ENCODE data around the gene PPP3CA. TPM values are rescaled to one million over a fixed set of nuclear protein-coding genes. Genes with fewer than 3 reads are reported as not detected.

The PPP3CA gene
- total RNA-seq, 1 experiment from 2014 or later: 15.5 TPM

DNA sequence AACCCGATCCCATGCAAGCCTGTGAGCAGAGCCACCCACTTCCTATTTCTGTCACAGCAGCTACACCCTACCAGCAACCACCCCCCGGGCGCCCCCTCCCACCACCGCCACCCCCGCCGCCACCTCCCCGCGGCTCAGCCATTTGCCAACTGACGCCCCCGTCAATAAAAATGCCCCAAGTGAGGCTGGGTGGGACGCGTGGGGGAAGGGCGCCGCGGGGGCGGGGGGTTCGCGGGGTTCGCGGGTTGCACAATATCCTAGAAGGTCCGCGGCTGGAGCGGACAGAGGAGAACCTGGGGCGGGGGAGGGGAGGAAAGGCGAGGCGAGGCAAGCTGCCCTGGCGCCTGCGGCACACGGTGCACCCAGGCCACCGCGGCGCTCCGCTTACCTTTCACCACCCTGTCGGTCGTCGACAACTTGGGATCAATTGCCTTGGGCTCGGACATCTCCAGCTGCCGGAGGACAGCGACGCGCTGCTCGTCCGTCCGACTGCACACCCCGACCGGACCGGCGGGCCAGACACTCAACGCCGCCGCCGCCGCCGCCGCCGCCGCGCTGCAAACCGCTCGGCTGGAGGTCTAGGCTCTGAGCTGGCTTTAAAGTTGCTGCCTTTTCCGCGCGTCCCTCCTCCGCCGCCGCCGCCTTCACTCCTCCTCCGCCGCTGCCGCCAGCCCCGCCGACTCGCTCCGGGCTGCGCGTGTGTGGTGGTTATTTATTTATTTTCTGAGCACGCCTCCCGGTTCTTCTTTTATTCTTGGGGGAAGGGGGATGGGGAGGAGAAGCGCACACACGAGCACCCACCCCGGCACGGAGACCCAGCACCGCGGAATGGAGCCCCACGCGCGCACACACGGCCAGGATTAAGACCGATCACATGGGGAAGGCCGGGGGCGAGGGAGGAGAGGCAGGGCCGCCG is 717 bp downstream of the PPP3CA start:
- Histone ChIP-seq H3F3A (ENCODE audit: low read length, unreplicated experiment) (no peaks in the 10 kb centered on the region), H3K4me3 (ENCODE audit: low read length) (peak overlapping the region; percentile 97), H4K20me1 (ENCODE audit: low read length) (peaks cover 26% of the 10 kb centered on the region), H2AFZ (ENCODE audit: low read length) (peak overlapping the region; percentile 69), H3K9me2 (replicated peaks; ENCODE audit: low read length) (no peaks in the 10 kb centered on the region), H3K27ac (ENCODE audit: low read length) (peak overlapping the region; percentile 73), H3K9ac (ENCODE audit: low read length) (peak overlapping the region; percentile 94), H3K4me1 (ENCODE audit: insufficient read depth, low read length) (peaks cover 27% of the 10 kb centered on the region), H3K4me2 (ENCODE audit: low read length) (peak overlapping the region; percentile 82), H3K27me3 (ENCODE audit: low read length) (no peaks in the 10 kb centered on the region), H3K79me2 (ENCODE audit: low read length) (peaks cover 59% of the 10 kb centered on the region), H3K9me3 (ENCODE audit: low read length) (no peaks in the 10 kb centered on the region), H3K36me3 (ENCODE audit: low read depth, low read length) (no peaks in the 10 kb centered on the region)
- peak; percentile 1 for ATAC-seq
- intact Hi-C loops (cut with micrococcal nuclease): loop anchor here (2.0 to 10.0 kb wide), 6 partner anchors 82 to 926 kb away; partner anchors contain the start of gene BANK1
- DNase-seq: peak; percentile 23
- no TSS peak for BruUV-seq (replicated peaks)
- TF ChIP-seq, protein P1, sequence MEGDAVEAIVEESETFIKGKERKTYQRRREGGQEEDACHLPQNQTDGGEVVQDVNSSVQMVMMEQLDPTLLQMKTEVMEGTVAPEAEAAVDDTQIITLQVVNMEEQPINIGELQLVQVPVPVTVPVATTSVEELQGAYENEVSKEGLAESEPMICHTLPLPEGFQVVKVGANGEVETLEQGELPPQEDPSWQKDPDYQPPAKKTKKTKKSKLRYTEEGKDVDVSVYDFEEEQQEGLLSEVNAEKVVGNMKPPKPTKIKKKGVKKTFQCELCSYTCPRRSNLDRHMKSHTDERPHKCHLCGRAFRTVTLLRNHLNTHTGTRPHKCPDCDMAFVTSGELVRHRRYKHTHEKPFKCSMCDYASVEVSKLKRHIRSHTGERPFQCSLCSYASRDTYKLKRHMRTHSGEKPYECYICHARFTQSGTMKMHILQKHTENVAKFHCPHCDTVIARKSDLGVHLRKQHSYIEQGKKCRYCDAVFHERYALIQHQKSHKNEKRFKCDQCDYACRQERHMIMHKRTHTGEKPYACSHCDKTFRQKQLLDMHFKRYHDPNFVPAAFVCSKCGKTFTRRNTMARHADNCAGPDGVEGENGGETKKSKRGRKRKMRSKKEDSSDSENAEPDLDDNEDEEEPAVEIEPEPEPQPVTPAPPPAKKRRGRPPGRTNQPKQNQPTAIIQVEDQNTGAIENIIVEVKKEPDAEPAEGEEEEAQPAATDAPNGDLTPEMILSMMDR (conservative IDR thresholded peaks at IDR 0.05; ENCODE audit: low read depth, low read length): no peak
- TF ChIP-seq EZH2 (IDR thresholded peaks at IDR 0.05; ENCODE audit: low read length, unreplicated experiment) (no peak), EZH2phosphoT487 (IDR thresholded peaks at IDR 0.05; ENCODE audit: borderline replicate concordance, low read length) (no peak)
- ChIA-PET CTCF (no interaction called here), POLR2A (ENCODE audit: unreplicated experiment) (interaction anchor here (0.6 to 1.6 kb wide), 4 partner anchors 10 to 1211 kb away, joined by 3 to 8 read pairs (median 6); no protein-coding TSS in a partner anchor)

DNA sequence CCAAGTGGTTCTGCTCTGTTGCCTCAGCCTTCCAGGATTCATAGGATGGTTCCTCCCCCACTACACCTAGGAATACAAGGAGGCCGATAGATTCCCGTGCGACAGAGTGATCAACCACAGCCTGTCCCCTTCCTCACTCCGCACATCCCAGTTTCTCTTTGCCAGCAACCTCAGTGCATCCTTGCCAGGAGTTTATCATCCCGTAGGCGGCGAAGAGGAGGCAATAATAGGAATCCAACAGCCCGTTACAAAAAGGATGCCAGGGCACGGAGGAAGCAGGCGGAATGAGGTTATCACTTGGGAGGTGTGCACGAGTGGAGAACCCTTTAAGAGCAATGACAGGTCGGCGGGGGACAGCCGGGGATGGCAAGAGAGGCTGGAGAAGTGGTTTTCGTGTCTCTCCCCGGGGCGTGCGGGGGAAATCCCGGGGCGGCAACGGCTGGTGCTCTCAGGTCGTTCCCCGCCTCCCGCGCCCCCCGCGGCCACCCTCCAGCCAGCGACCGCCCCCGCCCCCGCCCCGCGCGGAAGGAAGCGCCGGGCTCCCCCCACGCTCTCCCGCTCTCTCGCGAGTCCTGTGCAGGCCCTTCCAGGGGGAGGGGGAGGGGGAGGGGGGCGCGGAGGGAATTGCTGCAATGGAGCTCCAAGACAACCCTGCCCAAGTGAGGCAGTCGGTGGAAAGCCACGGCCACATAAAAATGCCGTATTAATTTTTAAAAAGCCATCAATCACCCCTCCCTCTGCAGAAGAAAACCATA is 1.6 kb downstream of the PPP3CA start:
- intact Hi-C loops (cut with micrococcal nuclease): loop anchor here (2.0 to 10.0 kb wide), 6 partner anchors 81 to 925 kb away; partner anchors contain the start of gene BANK1
- Histone ChIP-seq H3K9me3 (ENCODE audit: low read length) (no peaks in the 10 kb centered on the region), H3K4me3 (ENCODE audit: low read length) (peak overlapping the region; percentile 97), H3K9ac (ENCODE audit: low read length) (peak overlapping the region; percentile 94), H3K4me2 (ENCODE audit: low read length) (peak overlapping the region; percentile 82), H2AFZ (ENCODE audit: low read length) (peak overlapping the region; percentile 63; the same call in 1 of the 2 replicates), H3K9me2 (replicated peaks; ENCODE audit: low read length) (no peaks in the 10 kb centered on the region), H3K36me3 (ENCODE audit: low read depth, low read length) (no peaks in the 10 kb centered on the region), H3K79me2 (ENCODE audit: low read length) (peaks cover 68% of the 10 kb centered on the region), H4K20me1 (ENCODE audit: low read length) (peaks cover 29% of the 10 kb centered on the region), H3K4me1 (ENCODE audit: insufficient read depth, low read length) (peaks cover 27% of the 10 kb centered on the region), H3K27ac (ENCODE audit: low read length) (peak overlapping the region; percentile 34), H3K27me3 (ENCODE audit: low read length) (no peaks in the 10 kb centered on the region), H3F3A (ENCODE audit: low read length, unreplicated experiment) (no peaks in the 10 kb centered on the region)
- BruUV-seq (replicated peaks): TSS peak; percentile 30
- peak; percentile 36 for DNase-seq
- no peak for ATAC-seq
- CTCF ChIA-PET: no interaction called here
- POLR2A ChIA-PET (ENCODE audit: unreplicated experiment): interaction anchor here (0.6 kb wide), 2 partner anchors 61 to 387 kb away, joined by 3 to 8 read pairs; no protein-coding TSS in a partner anchor
- TF ChIP-seq EZH2phosphoT487 (IDR thresholded peaks at IDR 0.05; ENCODE audit: borderline replicate concordance, low read length): no peak
- TF ChIP-seq EZH2 (IDR thresholded peaks at IDR 0.05; ENCODE audit: low read length, unreplicated experiment): no peak
- TF ChIP-seq, protein P1 (conservative IDR thresholded peaks at IDR 0.05; ENCODE audit: low read depth, low read length): no peak
